GM15510 (cell line): ENCODE data around the gene ZNF780A.

Source experiments
- POLR2A ChIP-seq: IDR thresholded peaks from 3 replicates; pipeline ENCODE4 v1.6.1; 2011; ENCODE audit warnings: borderline replicate concordance; ENCODE audit not compliant: insufficient read length; ENCODE audit errors: extremely low read depth

The ZNF780A gene

DNA sequence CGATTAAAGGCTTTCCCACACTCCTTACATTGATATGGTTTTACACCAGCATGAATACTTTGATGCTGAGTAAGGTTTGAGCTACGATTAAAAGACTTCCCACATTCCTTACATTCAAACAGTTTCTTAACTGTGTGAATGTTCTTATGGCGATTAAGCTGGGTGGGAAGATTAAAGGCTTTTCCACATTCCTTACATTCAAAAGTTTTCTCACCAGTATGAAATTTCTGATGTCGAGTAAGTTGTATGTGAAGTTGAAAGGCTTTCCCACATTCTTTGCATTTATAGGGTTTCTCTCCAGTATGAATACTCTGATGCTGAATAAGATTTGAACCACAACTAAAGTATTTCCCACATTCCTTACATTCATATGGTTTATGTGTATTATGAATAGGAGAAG lies 54.7 kb downstream of the ZNF780A start:
- no peak for TF ChIP-seq POLR2A

DNA sequence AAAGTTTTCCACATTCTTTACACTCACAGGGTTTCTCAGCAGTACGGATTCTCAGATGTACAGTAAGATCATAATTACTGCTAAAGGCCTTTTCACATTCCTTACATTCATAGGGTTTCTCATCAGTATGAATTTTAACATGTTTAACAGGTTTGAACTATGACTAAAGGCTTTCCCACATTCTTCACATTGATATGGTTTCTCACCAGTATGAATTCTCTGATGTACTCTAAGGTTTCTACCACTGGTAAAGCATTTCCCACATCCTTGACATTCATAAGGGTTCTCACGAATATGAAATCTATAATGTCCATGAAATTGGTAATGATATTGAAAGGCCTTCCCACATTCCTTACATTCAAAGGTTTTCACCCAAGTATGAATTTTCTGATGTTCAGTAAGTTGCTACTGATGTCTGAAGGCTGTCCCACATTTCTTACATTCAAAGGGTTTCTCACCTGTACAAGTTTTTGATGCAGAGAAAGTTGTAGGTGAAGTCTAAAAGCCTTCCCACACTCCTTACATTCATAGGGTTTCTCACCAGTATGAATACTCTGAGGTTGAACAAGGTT lies 56.7 kb downstream of the ZNF780A start:
- TF ChIP-seq POLR2A = no peak

DNA sequence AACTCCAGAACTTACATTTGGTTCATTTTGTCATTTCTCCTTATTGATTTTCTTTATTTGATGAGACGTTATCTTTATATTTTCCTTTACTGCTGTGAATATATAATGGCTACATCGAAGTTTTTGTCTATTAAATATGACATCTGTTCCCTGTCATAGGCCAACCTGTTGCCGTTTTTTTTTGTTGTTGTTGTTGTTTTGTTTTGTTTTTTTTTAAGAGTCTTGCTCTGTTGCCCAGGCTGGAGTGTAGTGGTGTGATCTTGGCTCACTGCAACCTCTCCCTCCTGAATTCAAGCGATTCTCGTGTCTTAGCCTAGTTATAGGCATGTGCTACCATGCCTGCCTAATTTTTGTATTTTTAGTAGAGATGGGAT lies 64.2 kb downstream of the ZNF780A start:
- no peak for TF ChIP-seq POLR2A

DNA sequence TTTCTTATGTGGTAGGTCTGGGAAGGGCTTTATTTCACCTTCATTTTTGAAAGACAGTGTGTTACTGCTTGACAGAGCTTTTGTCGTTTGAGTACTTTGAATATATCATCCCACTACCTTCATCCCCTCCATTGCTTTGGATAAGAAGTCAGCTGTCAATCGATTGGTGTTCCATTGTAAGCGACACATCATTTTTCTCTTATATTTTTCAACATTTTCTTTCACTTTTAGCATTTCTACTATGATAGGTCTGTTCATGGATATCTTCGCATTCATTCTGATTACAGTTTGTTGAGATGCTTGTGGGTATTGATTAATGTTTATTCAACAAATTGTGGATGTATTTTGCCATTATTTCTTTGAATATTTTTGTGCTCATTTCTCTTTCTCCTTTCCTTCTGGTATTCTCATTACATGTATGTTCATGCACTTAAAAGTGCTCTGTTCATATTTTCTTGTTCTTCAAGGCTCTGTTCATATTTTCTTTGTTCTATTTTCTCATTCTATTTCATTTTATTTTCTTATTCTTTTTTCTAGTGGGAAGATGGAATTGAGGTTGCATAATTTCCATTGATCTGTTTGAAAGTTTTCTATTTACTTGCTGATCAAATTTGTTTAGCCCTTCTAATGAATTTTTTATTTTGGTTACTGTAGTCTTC lies 64.7 kb downstream of the ZNF780A start:
- TF ChIP-seq POLR2A = no peak

DNA sequence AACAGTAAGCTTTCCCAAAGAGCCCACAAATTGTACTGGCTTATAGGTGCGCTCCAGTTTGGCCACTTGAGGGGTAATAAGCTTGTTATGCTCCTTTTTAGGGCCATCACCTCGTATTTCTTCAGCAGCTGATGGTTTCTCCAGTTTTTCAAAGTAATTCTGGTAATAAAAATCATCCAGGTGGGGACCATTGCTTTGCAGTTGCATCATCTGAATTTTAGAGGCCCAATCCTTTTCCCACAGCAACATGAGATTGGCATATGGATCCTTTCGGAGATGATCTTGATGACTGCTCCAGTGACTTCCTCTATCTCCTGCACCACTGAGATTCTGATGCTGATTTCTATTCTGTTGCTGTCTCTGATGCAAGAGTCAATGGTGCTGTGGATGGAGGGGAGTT lies 66.8 kb downstream of the ZNF780A start:
- no peak for TF ChIP-seq POLR2A
